ENCODE results near the gene MAP3K19. TPM values are rescaled to one million over a fixed set of nuclear protein-coding genes. Genes with fewer than 3 reads are reported as not detected.

MAP3K19 gene
- total and polyA plus RNA-seq, 2 experiments from 2014 or later, result not detected

DNA sequence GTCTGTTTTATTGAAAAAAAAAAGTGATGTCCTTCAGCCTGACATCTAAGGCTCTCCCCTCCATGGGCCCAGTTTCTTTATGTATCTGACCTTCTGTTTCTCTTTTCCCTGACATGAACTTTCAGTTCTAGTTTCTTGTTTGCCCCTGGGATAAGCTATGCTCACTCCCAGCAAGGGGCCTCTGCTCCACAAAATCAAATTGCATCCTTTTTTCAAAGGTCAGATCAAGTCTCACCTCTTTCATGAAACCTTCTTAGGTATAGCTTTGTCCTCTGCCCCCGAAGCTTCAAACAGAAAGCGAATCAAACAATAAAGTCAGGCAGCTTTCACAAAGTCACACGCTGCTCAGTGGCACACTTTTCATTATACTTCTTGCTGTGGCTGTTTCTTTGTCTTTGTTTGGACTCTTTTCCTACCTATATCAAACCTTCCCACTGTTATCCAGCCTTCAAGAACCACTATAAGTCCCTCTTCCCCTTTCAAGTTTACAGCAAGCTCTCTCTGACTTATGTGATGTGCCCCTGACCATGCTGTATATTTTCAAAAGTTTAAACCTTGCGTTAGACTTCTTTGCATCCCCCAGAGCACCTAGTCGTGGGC lies 23.3 kb downstream of the MAP3K19 start:
- Histone ChIP-seq H3K4me2 (no peak overlapping the region), H4K20me1 (replicated peaks; ENCODE audit: insufficient read depth) (no peaks in the 10 kb centered on the region), H3K27ac (ENCODE audit: low read depth) (no peak overlapping the region), H3K9me2 (ENCODE audit: insufficient read depth) (no peaks in the 10 kb centered on the region), H3K36me3 (ENCODE audit: insufficient read depth) (no peaks in the 10 kb centered on the region), H3K27me3 (ENCODE audit: insufficient read depth) (no peaks in the 10 kb centered on the region), H3F3A (replicated peaks; ENCODE audit: low read depth) (no peaks in the 10 kb centered on the region), H3K4me3 (no peak overlapping the region), H3K4me1 (ENCODE audit: insufficient read depth) (no peaks in the 10 kb centered on the region), H2AFZ (peak overlapping the region; percentile 72; the same call in 1 of the 2 replicates), H3K79me2 (replicated peaks; ENCODE audit: insufficient read depth) (no peaks in the 10 kb centered on the region)
- H3K36me3 Mint-ChIP-seq (ENCODE audit: low read depth), result no peaks in the 10 kb centered on the region
- TF ChIP-seq ZNF462 (CRISPR knock-in tag; IDR thresholded peaks at IDR 0.05) (no peak), ZNF331 (CRISPR knock-in tag; IDR thresholded peaks at IDR 0.05; ENCODE audit: low read depth) (no peak), EZH2 (IDR thresholded peaks at IDR 0.05; ENCODE audit: low read depth, unreplicated experiment) (no peak), CTCF (conservative IDR thresholded peaks at IDR 0.05; ENCODE audit: low read depth in 2 of 2) (no peak), POLR2AphosphoS5 (IDR thresholded peaks at IDR 0.05; ENCODE audit: low read depth) (no peak), NANOG (IDR thresholded peaks at IDR 0.05; ENCODE audit: borderline replicate concordance) (no peak), STAT1 (IDR thresholded peaks at IDR 0.05; ENCODE audit: unreplicated experiment) (no peak), ZNF114 (CRISPR knock-in tag; IDR thresholded peaks at IDR 0.05) (no peak), EZH2phosphoT487 (IDR thresholded peaks at IDR 0.05; ENCODE audit: unreplicated experiment) (no peak), ETS1 (IDR thresholded peaks at IDR 0.05) (no peak), CREB1 (CRISPR knock-in tag; IDR thresholded peaks at IDR 0.05; ENCODE audit: low read depth) (no peak), JUNB (IDR thresholded peaks at IDR 0.05; ENCODE audit: unreplicated experiment) (no peak)
- TF ChIP-seq, protein P1, sequence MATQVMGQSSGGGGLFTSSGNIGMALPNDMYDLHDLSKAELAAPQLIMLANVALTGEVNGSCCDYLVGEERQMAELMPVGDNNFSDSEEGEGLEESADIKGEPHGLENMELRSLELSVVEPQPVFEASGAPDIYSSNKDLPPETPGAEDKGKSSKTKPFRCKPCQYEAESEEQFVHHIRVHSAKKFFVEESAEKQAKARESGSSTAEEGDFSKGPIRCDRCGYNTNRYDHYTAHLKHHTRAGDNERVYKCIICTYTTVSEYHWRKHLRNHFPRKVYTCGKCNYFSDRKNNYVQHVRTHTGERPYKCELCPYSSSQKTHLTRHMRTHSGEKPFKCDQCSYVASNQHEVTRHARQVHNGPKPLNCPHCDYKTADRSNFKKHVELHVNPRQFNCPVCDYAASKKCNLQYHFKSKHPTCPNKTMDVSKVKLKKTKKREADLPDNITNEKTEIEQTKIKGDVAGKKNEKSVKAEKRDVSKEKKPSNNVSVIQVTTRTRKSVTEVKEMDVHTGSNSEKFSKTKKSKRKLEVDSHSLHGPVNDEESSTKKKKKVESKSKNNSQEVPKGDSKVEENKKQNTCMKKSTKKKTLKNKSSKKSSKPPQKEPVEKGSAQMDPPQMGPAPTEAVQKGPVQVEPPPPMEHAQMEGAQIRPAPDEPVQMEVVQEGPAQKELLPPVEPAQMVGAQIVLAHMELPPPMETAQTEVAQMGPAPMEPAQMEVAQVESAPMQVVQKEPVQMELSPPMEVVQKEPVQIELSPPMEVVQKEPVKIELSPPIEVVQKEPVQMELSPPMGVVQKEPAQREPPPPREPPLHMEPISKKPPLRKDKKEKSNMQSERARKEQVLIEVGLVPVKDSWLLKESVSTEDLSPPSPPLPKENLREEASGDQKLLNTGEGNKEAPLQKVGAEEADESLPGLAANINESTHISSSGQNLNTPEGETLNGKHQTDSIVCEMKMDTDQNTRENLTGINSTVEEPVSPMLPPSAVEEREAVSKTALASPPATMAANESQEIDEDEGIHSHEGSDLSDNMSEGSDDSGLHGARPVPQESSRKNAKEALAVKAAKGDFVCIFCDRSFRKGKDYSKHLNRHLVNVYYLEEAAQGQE (IDR thresholded peaks at IDR 0.05; ENCODE audit: unreplicated experiment), result no peak
- no peaks in the 10 kb centered on the region for H3K4me1 Mint-ChIP-seq
- H3K9me3 Mint-ChIP-seq, result no peaks in the 10 kb centered on the region
- no peak overlapping the region for H3K4me3 Mint-ChIP-seq
- DNase-seq (ENCODE audit: low spot score) (no peak), ATAC-seq (no peak)
- H3K27me3 Mint-ChIP-seq (ENCODE audit: insufficient read depth, low read depth, poor library complexity), result no peaks in the 10 kb centered on the region
- no peak overlapping the region for H3K27ac Mint-ChIP-seq

All from GM23338 (cell line).